Measurements from ENCODE around the gene RNASE2.
A peak's percentile ranks its signal among the peaks of the same experiment; 100 is the strongest.
"Not testable (repeated sequence)": the region's sequence is repeated elsewhere in the genome, so short reads cannot be mapped to it uniquely, and the experiment has no call there.

RNASE2 gene

GRCh38 chr14:20980906-20981305, 25.6 kb downstream of the RNASE2 start:
- DNase-seq (ENCODE audit: low read depth, low spot score): no peak
- no peak overlapping the region for H3K27ac ChIP-seq

DNA sequence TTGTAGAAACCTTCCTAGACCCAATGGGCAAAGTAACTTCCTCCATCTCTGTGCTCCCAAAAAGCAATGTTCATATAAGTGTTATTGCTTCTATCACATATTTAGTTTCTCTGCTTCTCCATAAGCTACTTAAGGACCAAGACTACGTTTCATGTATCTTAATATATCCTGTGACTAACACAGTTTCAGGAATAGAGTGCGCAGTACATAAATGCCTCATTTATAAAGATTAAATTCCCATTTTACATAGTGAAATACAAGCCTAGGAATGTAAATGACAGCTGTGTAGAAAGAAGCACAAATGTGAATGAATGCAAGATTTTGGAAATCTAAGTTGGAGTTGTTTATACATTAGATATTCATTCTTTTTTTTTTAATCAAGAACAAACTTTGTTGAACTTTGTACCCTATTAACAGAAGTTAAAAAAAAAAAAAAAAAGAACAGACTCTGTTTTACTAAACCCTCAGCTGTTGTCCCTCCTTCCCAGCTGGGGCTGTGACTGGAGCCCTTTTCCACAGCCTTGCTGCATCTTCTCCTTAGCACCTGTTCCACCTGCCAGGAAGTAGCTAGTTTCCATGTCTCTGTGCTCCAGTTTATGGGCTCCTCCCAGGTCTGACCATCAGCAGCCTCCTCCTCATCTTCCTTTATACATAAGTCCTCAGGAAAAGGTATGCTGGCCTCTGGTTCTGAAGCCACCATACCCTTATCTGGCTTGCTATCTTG, 27.5 kb downstream of the RNASE2 start:
- no peak for DNase-seq (ENCODE audit: low read depth, low spot score)

GRCh38 chr14:20985650-20986049, 30.4 kb downstream of the RNASE2 start:
- H3K27ac ChIP-seq; DNase-seq (ENCODE audit: low read depth, low spot score): not testable (repeated sequence)

More for the DNA sequence above, 27.5 kb downstream of the RNASE2 start:
- H3K27ac ChIP-seq: no peak overlapping the region

DNA sequence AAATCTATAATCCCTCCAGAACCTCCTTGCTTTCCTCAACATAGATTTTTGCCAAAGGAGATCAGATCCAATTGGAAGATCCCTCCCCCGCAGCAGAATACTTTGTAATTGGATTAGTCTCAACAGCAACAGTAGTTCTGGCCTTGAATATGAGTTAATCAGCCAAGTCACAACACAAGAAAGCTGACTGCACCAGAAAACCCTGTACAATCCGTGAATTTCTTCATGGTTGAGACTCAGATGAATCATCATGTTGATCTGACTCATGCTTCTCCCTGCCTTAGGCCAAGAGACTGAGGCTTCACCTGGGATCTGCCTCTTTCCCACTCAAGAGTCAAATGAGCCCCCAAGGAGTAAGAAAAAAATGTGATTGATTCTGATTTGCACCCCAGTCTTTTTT, 31.5 kb downstream of the RNASE2 start:
- peak; percentile 96 for DNase-seq (ENCODE audit: low read depth, low spot score)

DNA sequence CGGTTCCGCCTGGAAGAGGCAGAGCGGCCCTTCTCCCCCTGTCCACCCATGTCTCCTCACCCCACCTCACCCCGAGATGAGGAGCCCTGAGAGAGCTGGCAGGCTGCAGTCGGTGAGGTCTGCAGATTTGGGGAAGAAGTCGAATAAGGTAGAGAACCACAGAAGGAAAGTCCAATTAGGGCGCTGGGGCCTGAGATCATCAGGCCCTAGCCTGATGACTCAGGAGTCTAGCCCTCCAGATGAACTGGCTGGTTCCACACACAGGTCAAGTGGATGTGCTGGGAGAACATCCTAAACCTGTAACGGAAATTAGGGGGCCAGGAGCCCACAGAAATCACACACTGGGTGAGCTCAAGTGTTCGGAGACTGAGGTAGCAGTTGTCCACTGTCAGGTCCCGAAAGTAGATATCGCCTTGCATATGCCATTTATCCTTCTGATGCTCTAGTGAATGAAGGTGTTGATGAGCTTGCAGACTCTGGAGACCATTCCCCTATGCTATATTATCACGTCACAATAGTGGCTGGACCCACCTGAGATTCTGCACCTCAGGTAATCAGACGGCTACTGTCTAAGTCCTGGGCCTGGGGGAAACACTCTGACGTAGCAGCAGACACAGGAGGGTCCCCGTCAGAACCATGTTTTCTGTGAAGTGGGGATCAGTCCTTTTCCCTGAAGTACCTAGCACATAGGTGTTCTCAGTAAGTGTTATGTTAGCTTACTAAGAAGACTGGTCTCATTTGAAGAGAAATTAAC, 33.6 kb downstream of the RNASE2 start:
- no peak for DNase-seq (ENCODE audit: low read depth, low spot score)
- H3K27ac ChIP-seq: peak overlapping the region; percentile 83

More for the DNA sequence above, 31.5 kb downstream of the RNASE2 start:
- H3K27ac ChIP-seq: peak overlapping the region; percentile 71

GRCh38 chr14:20989471-20989786, 34.1 kb downstream of the RNASE2 start:
- H3K27ac ChIP-seq: peak overlapping the region; percentile 83
- DNase-seq (ENCODE audit: low read depth, low spot score): no peak

GRCh38 chr14:20989787-20990600, 34.7 kb downstream of the RNASE2 start, which contains the start of gene METTL17:
Gene METTL17, plus strand, starts transcription at chr14:20989980. Its CDS starts 23 bp downstream, at chr14:20990003.
- H3K27ac ChIP-seq: peak within 1 kb of the TSS; percentile 83
- peak; percentile 91 for DNase-seq (ENCODE audit: low read depth, low spot score)

- H3K27ac ChIP-seq: no peak overlapping the region
- no peak for DNase-seq (ENCODE audit: low read depth, low spot score)
Measured at GRCh38 chr14:20996521-20996920, 41.2 kb downstream of the RNASE2 start.

- DNase-seq (ENCODE audit: low read depth, low spot score): no peak
- H3K27ac ChIP-seq: no peak overlapping the region
Measured at GRCh38 chr14:20997115-20997514, 41.8 kb downstream of the RNASE2 start.

DNA sequence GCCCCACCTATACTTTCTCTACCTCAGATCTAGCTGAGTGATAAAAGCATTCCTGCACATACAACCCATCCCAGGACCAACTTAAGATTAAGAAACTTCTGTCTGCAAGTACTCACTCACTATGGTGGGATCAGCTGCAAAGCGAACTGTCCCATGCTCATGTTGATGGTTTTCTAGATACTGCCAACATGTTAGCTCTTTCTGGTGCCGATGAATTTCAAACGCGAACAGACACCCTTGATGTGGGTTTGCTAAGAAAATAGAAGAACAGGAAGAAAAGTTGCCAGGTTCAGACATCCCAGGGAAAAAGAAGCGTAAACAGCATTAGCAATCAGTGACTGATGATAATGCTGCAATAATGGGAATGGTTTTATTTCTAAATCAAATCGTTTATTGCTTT, 42.3 kb downstream of the RNASE2 start:
- no peak for DNase-seq (ENCODE audit: low read depth, low spot score)
- H3K27ac ChIP-seq: no peak overlapping the region

- peak overlapping the region; percentile 42 for H3K27ac ChIP-seq
Measured at GRCh38 chr14:20998139-20998538, 42.9 kb downstream of the RNASE2 start.

DNA sequence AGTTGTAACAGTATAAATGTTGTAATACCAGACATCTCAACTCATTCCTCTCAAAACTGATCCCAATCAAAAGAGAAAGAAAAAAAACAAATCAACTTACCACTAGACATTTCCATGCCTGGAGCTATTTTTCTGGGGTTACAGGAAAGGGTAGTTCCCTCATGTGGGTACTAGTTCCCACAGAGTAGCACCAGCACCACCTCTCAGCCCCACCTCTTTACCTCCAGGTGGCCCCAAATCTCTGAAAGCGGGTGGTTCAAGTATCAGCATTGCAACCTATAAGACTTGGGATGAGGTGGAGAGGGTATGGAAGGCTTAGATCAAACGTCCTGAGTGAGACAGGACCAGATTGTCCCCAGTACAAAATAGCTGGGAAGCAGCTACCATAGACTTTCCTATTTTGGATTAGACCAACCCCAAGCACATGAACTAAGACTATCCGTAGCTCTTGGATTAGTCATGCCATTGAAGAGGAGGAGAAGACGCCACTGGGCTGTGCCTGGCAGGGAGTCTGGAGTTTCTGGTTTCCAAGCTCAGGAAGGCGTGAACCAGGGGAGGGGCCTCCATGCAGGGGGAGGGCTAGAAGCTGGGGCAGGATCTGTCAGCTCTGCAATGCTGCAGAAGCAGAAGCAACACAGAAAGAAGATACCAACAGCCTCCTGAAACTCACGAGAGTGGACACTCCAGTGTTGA, 43.5 kb downstream of the RNASE2 start, which contains the start of gene SLC39A2:
TSS of gene SLC39A2 (plus strand) at position 620 of the 693 bp plus-strand sequence. CDS start 154 bp downstream, outside the sequence.
- DNase-seq (ENCODE audit: low read depth, low spot score): peak; percentile 78
- peak within 1 kb of the TSS; percentile 42 for H3K27ac ChIP-seq

More at GRCh38 chr14:20998139-20998538, 42.9 kb downstream of the RNASE2 start:
- DNase-seq (ENCODE audit: low read depth, low spot score): no peak

- no peak for DNase-seq (ENCODE audit: low read depth, low spot score)
- H3K27ac ChIP-seq: no peak overlapping the region
Measured at GRCh38 chr14:20999591-20999990, 44.3 kb downstream of the RNASE2 start.

DNA sequence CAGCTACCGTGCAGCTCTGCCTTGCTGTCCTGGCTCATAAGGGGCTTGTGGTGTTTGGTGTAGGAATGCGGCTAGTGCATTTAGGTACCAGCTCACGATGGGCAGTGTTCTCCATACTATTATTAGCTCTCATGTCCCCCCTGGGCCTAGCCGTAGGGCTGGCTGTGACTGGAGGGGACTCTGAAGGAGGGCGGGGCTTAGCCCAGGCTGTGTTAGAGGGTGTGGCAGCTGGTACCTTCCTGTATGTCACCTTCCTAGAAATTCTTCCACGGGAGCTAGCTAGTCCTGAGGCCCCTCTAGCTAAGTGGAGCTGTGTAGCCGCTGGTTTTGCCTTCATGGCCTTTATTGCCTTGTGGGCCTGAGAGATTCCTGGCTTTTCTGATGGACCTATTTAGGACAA, 45.9 kb downstream of the RNASE2 start:
- H3K27ac ChIP-seq: no peak overlapping the region
- DNase-seq (ENCODE audit: low read depth, low spot score): no peak

DNA sequence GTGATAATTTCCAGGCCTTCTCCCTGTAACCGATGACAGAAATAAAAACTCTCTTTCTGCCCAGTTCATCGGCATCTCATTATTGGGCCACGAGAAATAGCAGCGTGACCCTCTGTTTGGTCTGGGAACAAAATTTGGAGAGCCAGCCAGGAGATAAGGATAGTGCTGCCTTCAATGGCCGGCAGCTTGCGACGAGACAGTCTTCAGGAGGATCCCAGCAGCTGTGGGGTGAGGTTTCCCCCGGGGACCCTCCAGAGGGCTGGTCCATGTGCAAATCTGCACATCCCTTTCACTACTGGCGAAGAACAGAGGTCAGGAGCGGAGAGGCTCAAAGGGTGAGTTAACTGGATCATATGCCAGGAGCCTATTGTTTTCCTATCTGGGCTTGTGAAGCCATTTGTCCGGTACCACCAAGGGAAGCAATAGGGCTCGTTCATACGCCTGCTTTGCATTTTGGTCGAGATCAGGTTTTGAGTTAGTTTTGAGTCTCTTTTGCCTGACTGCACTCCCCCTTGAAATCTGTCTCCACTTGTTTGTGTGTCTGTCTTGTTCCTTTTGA, 48.6 kb downstream of the RNASE2 start:
- DNase-seq (ENCODE audit: low read depth, low spot score): no peak
- H3K27ac ChIP-seq: no peak overlapping the region

All from epithelial cell of prostate (primary cell).